Endodermal cell (in vitro differentiated cells): Measurements from ENCODE around the gene RAX. TPM values are rescaled to one million over a fixed set of nuclear protein-coding genes. Genes with fewer than 3 reads are reported as not detected.

Experiments
- DNase-seq: peaks from one replicate; pipeline ENCODE4 v3.0.0-alpha.2; 2017
- H3K27ac ChIP-seq: 2 replicates; pipeline ENCODE4 v1.5.1; 2013; ENCODE audit warnings: mild to moderate bottlenecking, low read depth, low read length, moderate library complexity
- H3K27me3 ChIP-seq: 2 replicates; pipeline ENCODE4 v1.6.1; 2013; ENCODE audit warnings: mild to moderate bottlenecking, low read length, moderate library complexity; ENCODE audit not compliant: insufficient read depth, control insufficient read depth, poor library complexity, severe bottlenecking
- H3K36me3 ChIP-seq: 2 replicates; pipeline ENCODE4 v1.7.0; 2013; ENCODE audit warnings: mild to moderate bottlenecking, low read length, moderate library complexity; ENCODE audit not compliant: control insufficient read depth, insufficient read depth
- H3K4me1 ChIP-seq: one replicate; pipeline ENCODE4 v1.7.0; 2013; ENCODE audit warnings: low read length; ENCODE audit not compliant: control insufficient read depth, insufficient read depth
- H3K4me3 ChIP-seq: 2 replicates; pipeline ENCODE4 v1.5.1; 2013; ENCODE audit warnings: mild to moderate bottlenecking, low read length, moderate library complexity
- H3K9ac ChIP-seq: 2 replicates; pipeline ENCODE4 v1.6.1; 2013; ENCODE audit warnings: mild to moderate bottlenecking, low read length, moderate library complexity; ENCODE audit not compliant: poor library complexity, severe bottlenecking; ENCODE audit errors: extremely low read depth
- H3K9me3 ChIP-seq: 2 replicates; pipeline ENCODE4 v1.6.1; 2013; ENCODE audit warnings: mild to moderate bottlenecking, low read length, moderate library complexity; ENCODE audit not compliant: control insufficient read depth
- H3K27ac Mint-ChIP-seq: 2 replicates; pipeline ENCODE4 v1.8.0; 2020; ENCODE audit warnings: mixed read lengths
- H3K27me3 Mint-ChIP-seq: 2 replicates; pipeline ENCODE4 v1.8.0; 2021; ENCODE audit warnings: mild to moderate bottlenecking, mixed read lengths; ENCODE audit not compliant: insufficient read depth
- H3K36me3 Mint-ChIP-seq: 2 replicates; pipeline ENCODE4 v1.8.0; 2020; ENCODE audit warnings: low read depth, mixed read lengths
- H3K4me1 Mint-ChIP-seq: 2 replicates; pipeline ENCODE4 v1.8.0; 2020; ENCODE audit warnings: mixed read lengths
- H3K4me3 Mint-ChIP-seq: 2 replicates; pipeline ENCODE4 v1.8.0; 2020; ENCODE audit warnings: mild to moderate bottlenecking, moderate library complexity, mixed read lengths
- H3K9me3 Mint-ChIP-seq: 2 replicates; pipeline ENCODE4 v1.8.0; 2020; ENCODE audit warnings: mild to moderate bottlenecking, mixed read lengths
- CTCF ChIP-seq: fragments of 200-600 bp; sonication (generic); conservative IDR thresholded peaks from 2 replicates; pipeline ENCODE4 v1.5.0; 2021; ENCODE audit warnings: antibody characterized with exemption, mild to moderate bottlenecking
- WGBS, 2 experiments: methylation state at CpG; one replicate each; pipeline versions ENCODE4 v1.1.5 to v1.1.7; 2013; ENCODE audit warnings: missing lambda C conversion rate in 2 of 2, mixed read lengths in 1 of 2; ENCODE audit not compliant: insufficient coverage in 1 of 2, insufficient read length in 1 of 2; 5-methylcytosine and 5-hydroxymethylcytosine counted together
- total RNA-seq, 2 donors: library from RNA; stranded (reverse); fragmentation: NEBNext Ultra II Directional in 1 of 2; extraction: Animal tissue kit (Norgen Biotek cat#: 25700) in 1 of 2; gene quantifications; 2 replicates in 1 of 2; 3 replicates in 1 of 2; pipeline ENCODE4 v1.2.1, GENCODE V29; 2021

Gene RAX
- total RNA-seq, 2 donors from 2014 or later = 0.18 TPM; not detected in 1

- H3K4me3 ChIP-seq = no peak overlapping the region
- H3K9me3 ChIP-seq = no peaks in the 10 kb centered on the region
- Mint-ChIP-seq H3K27me3 (peaks cover 69% of the 10 kb centered on the region), H3K9me3 (peaks cover 2% of the 10 kb centered on the region), H3K4me1 (peaks cover 22% of the 10 kb centered on the region), H3K27ac (no peak overlapping the region), H3K4me3 (no peak overlapping the region), H3K36me3 (no peaks in the 10 kb centered on the region)
- no peak for TF ChIP-seq CTCF
- WGBS, 2 experiments = 69 to 77% methylated on average over 2 to 4 of the region's 6 CpGs
- peaks cover 44% of the 10 kb centered on the region for H3K27me3 ChIP-seq
- H3K4me1 ChIP-seq = no peaks in the 10 kb centered on the region
- peak; percentile 67 for DNase-seq
- no peak overlapping the region for H3K27ac ChIP-seq
- H3K9ac ChIP-seq = no peak overlapping the region
- no peaks in the 10 kb centered on the region for H3K36me3 ChIP-seq
Measured at GRCh38 chr18:59229701-59230443, 43.4 kb downstream of the RAX start.

- no peak for TF ChIP-seq CTCF
- Mint-ChIP-seq H3K4me3 (no peak overlapping the region), H3K9me3 (peaks cover 2% of the 10 kb centered on the region), H3K27ac (no peak overlapping the region), H3K36me3 (no peaks in the 10 kb centered on the region), H3K27me3 (peaks cover 76% of the 10 kb centered on the region), H3K4me1 (peaks cover 22% of the 10 kb centered on the region)
- WGBS, 2 experiments = 91 to 93% methylated on average over 2 of the region's 2 CpGs
- Histone ChIP-seq H3K9ac (no peak overlapping the region), H3K4me3 (no peak overlapping the region), H3K27me3 (peaks cover 51% of the 10 kb centered on the region), H3K27ac (no peak overlapping the region), H3K9me3 (no peaks in the 10 kb centered on the region), H3K4me1 (no peaks in the 10 kb centered on the region), H3K36me3 (no peaks in the 10 kb centered on the region)
- DNase-seq = no peak
Measured at GRCh38 chr18:59229191-59229590, 44.1 kb downstream of the RAX start.

- peaks cover 84% of the 10 kb centered on the region for H3K27me3 Mint-ChIP-seq
Measured at GRCh38 chr18:59228351-59228750, 44.9 kb downstream of the RAX start.

More at GRCh38 chr18:59228351-59228750, 44.9 kb downstream of the RAX start:
- H3K4me3 Mint-ChIP-seq = no peak overlapping the region
- no peak overlapping the region for H3K9ac ChIP-seq
- no peaks in the 10 kb centered on the region for H3K9me3 ChIP-seq
- H3K27ac Mint-ChIP-seq = no peak overlapping the region
- H3K4me1 Mint-ChIP-seq = peaks cover 22% of the 10 kb centered on the region
- H3K36me3 ChIP-seq = no peaks in the 10 kb centered on the region
- H3K9me3 Mint-ChIP-seq = peaks cover 2% of the 10 kb centered on the region
- no peak for DNase-seq
- 80 to 88% methylated on average over 1 of the region's 1 CpG for WGBS, 2 experiments
- no peak for TF ChIP-seq CTCF
- H3K4me1 ChIP-seq = no peaks in the 10 kb centered on the region
- H3K27ac ChIP-seq = no peak overlapping the region
- H3K4me3 ChIP-seq = no peak overlapping the region
- H3K27me3 ChIP-seq = peaks cover 59% of the 10 kb centered on the region
- H3K36me3 Mint-ChIP-seq = no peaks in the 10 kb centered on the region
